ENCODE data around the gene NBPF4.
"Not testable (repeated sequence)": the region's sequence is repeated elsewhere in the genome, so short reads cannot be mapped to it uniquely, and the experiment has no call there.

NBPF4 gene

GRCh38 chr1:108243976-108244375 lies at the start of gene NBPF4:
NBPF4 (minus strand) TSS chr1:108244076; CDS start chr1:108243761, 315 bp downstream.
- DNase-seq, result not testable (repeated sequence)

- DNase-seq, result not testable (repeated sequence)
Measured at GRCh38 chr1:108282528-108283257, 38.8 kb upstream of the NBPF4 start.

DNA sequence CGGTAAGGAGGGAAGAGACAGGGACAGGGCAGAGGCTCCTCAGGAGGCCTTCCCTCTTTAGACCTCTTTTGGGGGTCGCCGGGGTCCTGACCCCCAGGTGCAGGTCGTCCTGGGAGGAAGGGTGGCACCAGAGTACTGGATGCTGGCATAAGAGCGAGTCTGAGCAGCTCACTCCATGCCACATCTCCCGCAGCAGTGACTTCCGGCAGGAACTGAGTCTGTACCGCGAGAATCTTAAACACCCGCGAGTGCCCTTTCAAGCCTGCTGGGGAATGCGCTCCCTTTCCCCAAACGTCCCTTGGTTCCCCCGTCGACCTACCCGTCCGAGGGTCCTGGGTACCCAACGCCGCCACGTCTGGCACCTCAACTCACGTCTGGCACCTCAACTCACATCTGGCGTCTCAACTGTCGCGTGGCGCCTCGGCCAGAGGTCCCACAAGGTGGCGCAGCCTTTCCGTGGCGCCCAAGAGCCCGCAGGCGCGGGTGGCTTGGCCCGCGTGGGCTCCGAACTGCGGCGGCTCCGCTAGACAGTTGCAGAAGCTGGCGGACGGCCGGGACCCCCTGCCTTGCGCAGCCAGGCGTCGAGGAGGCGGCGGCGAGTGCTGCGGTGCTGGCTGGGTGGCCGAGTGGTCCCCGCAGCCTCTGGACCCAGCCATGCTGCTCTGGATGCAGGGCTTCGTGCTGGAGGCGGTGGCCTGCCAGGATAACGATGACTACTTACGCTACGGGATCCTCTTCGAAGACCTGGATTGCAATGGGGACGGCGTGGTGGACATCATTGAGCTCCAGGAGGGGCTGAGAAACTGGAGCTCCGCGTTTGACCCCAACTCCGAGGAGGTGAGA lies 28.8 kb upstream of the NBPF4 start:
- not testable (repeated sequence) for DNase-seq

DNA sequence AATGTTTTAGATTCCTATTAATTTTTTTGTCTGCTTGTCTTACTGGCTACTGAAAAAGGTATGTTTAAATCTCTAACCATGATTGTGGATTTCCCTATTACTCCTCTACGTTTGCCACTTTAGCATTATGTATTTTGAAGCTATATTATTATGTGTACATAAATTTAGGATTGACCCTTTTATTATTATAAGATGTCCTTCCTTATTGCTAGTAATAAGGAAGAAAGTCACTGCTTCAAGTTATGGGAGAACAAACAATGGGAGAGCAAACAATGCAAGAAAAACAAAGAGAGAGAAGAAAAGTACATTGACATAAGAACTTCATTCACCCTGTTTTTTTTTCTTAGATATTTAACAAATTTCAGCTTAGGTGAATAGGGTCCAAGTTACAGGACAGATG lies 23.2 kb upstream of the NBPF4 start:
- DNase-seq, result not testable (repeated sequence)

DNA sequence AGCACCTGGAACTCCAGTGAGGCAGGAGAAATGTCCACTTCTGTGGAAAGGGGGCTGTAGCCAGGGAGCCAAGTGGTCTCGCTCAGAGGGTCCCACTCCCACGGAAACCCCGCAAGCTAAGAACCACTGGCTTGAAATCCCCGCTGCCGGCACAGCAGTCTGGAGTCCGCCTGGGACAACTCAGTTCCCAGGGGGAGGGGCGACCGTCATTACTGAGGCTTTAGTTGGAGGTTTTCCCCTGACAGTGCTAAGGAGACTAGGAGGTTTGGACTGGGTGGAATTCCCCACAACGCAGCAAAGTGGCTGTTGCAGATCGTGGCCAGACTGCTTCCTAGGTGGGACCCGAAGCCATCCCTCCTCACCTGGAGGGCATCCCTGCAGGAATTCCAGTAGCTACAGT lies 18.1 kb upstream of the NBPF4 start:
- DNase-seq, result not testable (repeated sequence)

GRCh38 chr1:108261519-108261918 lies 17.6 kb upstream of the NBPF4 start:
- DNase-seq, result not testable (repeated sequence)

DNA sequence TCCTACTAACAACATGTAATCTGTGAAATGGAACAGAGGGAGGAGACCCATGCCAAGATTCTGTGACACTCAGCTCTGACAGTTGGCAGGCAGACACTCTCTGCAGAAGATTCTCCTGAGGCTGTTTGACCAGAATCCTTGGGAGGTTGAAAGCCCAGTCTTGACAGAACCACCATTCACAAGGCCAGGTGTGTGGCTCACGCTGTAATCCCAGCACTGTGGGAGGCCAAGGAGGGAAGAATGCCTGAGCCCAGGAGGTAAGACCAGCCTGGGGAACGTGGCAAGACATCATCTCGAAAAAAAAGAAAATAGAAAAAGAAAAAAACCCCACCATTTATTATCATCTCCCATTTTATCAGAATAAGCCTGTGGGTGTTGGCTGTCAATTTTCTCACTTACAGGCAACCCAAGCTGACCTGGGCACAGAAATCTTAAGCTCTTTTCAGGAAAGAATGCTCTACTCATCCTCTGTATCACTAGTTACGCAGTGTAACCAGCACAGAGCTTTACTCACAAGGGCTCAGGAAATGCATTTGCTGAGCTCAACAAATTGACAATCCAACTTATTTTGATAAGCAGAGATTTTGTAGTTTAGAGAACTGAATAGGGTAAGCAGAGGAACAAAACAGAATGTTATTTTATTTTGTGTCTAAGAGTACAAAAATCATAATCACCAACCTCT lies 16.8 kb upstream of the NBPF4 start:
- not testable (repeated sequence) for DNase-seq

- DNase-seq, result not testable (repeated sequence)
Measured at GRCh38 chr1:108255426-108255825, 11.6 kb upstream of the NBPF4 start.

DNA sequence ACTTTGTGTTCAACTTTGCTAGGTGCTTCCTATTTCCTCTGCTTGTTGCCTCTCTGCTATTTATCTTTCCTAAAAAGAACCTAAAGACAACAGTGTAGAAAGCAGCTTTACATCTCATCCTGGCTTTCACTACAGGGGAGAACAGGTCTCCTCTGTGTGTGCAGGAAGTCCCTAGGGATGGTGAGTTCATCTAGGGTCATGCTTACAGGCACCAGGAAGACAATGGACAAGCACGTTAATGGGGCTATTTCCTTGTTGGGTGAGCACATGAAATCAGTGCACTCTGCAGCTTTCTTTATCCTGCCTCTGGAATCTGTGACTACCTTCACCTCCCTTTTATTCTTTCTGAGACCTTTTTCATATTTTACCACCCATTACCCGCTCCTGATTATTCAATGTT lies 4.5 kb downstream of the NBPF4 start:
- not testable (repeated sequence) for DNase-seq

DNA sequence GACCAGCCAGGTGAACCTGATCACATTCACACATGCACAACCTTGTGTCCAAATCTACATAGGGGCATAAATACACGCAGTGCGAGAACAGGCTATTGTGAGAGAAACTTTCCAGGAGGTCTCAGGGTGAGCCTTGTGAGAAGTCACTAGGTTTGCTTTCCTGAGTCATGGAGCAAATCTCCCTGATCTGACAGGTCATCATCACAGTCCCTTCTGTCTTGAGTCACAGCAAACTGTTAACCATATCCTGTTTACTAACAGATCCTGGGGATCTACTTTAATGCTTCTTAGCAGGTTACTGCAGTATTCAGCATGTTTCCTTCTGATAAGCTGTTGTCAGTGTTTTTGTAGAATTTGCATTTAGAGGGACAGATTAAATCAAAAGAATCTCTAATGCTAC lies 8.6 kb downstream of the NBPF4 start:
- DNase-seq, result not testable (repeated sequence)

GRCh38 chr1:108232183-108232582 lies 11.7 kb downstream of the NBPF4 start:
- not testable (repeated sequence) for DNase-seq

- DNase-seq, result not testable (repeated sequence)
Measured at GRCh38 chr1:108229976-108230375, 13.9 kb downstream of the NBPF4 start.

DNA sequence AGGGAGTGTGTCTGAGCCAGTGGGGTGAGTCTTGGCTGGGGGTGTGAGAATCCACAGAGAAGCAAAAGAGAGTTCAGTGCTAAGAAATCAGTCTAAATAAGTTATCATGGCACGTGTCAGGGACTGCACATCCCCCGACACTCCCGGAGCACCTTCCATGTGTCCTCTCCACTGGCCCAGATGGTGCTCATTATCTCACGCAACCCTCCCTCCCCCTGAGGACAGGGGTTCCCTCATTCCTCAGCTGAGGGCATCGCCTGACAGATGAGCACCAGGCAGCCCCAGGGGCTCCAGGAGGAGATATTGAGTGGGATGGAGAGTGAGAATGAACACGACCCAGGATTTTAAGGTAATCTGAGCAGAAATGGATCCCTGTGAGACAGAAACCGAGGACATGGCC lies 16.1 kb downstream of the NBPF4 start:
- not testable (repeated sequence) for DNase-seq

- DNase-seq, result not testable (repeated sequence)
Measured at GRCh38 chr1:108226855-108227254, 17.0 kb downstream of the NBPF4 start.

GRCh38 chr1:108223226-108223625 lies 20.6 kb downstream of the NBPF4 start:
- DNase-seq, result not testable (repeated sequence)

DNA sequence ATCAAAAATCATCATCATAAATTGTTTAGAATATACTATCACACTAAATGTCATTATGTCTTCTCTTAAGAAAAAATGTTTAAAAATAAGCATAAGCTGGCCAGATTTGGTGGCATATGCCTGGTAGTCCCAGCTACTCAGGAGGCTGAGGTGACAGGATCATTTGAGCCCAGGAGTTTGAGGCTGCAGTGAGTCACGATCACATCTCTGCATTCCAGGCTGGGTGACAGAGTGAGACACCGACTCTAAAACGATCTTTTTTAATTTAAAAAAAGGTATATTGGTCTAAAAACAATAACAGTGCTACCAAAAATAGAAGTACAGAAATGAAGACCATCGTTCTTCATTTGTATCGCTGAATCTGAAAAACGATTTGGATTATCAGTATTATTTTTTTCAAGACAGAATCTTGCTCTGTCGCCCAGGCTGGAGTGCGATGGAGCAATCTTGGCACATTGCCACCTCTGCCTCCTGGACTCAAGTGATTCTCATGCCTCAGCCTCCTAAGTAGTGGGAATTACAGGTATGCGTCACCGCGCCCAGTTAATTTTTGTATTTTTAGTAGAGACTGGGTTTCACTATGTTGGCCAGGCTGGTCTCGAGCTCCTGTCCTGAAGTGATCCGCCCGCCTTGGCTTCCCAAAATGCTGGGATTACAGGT lies 26.2 kb downstream of the NBPF4 start:
- not testable (repeated sequence) for DNase-seq

GRCh38 chr1:108217007-108217406 lies 26.9 kb downstream of the NBPF4 start:
- not testable (repeated sequence) for DNase-seq

GRCh38 chr1:108216028-108216890 lies 27.6 kb downstream of the NBPF4 start:
- DNase-seq, result not testable (repeated sequence)

GRCh38 chr1:108214641-108215465 lies 29.0 kb downstream of the NBPF4 start:
- DNase-seq, result peak; percentile 16 to 49

- no peak for DNase-seq
Measured at GRCh38 chr1:108211014-108211413, 32.9 kb downstream of the NBPF4 start.
